Head of caudate nucleus (tissue), 42 donors: ENCODE results near the gene ATP11C.

ENCODE experiments used
- DNase-seq, 42 donors: peaks; one replicate each; pipeline versions ENCODE4 v3.0.0 to v3.0.0-alpha.2; 2020 to 2021; ENCODE audit warnings: mixed read lengths in 7 of 42
- intact Hi-C: fragments of 100-400 bp; cut with DNase I; formaldehyde crosslinking; loops from one replicate; pipeline ENCODE4 v1.15.0; 2022

Gene ATP11C

DNA sequence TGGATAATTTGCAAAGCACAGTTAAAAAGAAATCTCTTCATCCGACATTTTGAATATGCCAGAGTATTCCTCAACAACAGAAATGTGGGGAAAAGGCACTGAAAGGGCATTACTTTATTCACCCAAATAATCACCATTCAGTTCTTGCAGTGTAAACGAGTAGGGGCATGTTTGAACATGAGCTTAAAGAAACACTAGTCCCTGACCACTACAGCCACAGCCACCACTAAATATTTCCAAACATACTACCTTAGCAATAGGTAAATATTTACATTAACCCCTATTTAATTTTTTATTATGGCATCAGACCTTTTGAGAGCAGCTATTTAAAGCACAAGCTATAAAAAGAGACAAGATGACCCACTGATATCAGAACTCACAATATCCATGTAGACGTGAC, 252.5 kb downstream of the ATP11C start:
- intact Hi-C loops, result no loop called here
- DNase-seq, result no peak
